Activated CD4-positive, alpha-beta T cell treated with anti-CD3 and anti-CD28 coated beads, Interleukin-2, amount 10 ng/mL, durations not matched to agents 7 days and 5 days (primary cell): ENCODE measurements around the gene DCP1A. TPM values are rescaled to one million over a fixed set of nuclear protein-coding genes. Genes with fewer than 3 reads are reported as not detected.
"Not testable (repeated sequence)": the region's sequence is repeated elsewhere in the genome, so short reads cannot be mapped to it uniquely, and the experiment has no call there.

ENCODE experiments used
- CTCF ChIA-PET: fragments of 350-600 bp; sonication (Branson Sonifier 250); formaldehyde crosslinking; loops from one replicate; lab custom pipeline; 2021; ENCODE audit warnings: antibody characterized with exemption; lab: Charles Lee
- POLR2A ChIA-PET: fragments of 350-600 bp; sonication (Branson Sonifier 250); formaldehyde crosslinking; loops from one replicate; lab custom pipeline; 2021; ENCODE audit warnings: antibody characterized with exemption; lab: Charles Lee
- DNase-seq: peaks from one replicate; pipeline ENCODE4 v3.0.0-alpha.2; 2020
- H3K27ac Mint-ChIP-seq: one replicate; pipeline ENCODE4 v1.8.0; 2021; ENCODE audit warnings: mild to moderate bottlenecking, moderate library complexity, mixed read lengths
- H3K27me3 Mint-ChIP-seq: one replicate; pipeline ENCODE4 v1.8.0; 2021; ENCODE audit warnings: mixed read lengths
- H3K36me3 Mint-ChIP-seq: one replicate; pipeline ENCODE4 v1.8.0; 2021; ENCODE audit warnings: low read depth, mixed read lengths
- H3K4me1 Mint-ChIP-seq: one replicate; pipeline ENCODE4 v1.8.0; 2021; ENCODE audit warnings: mixed read lengths
- H3K4me3 Mint-ChIP-seq: one replicate; pipeline ENCODE4 v1.8.0; 2021; ENCODE audit warnings: mild to moderate bottlenecking, moderate library complexity, mixed read lengths
- H3K9me3 Mint-ChIP-seq: one replicate; pipeline ENCODE4 v1.8.0; 2021; ENCODE audit warnings: mixed read lengths
- total RNA-seq, 2 experiments: library from RNA; stranded (reverse); gene quantifications; one replicate each; pipeline ENCODE4 v1.2.3, GENCODE V29; 2021

The DCP1A gene
- total RNA-seq, 2 experiments from 2014 or later: 27.6 to 30.4 TPM

DNA sequence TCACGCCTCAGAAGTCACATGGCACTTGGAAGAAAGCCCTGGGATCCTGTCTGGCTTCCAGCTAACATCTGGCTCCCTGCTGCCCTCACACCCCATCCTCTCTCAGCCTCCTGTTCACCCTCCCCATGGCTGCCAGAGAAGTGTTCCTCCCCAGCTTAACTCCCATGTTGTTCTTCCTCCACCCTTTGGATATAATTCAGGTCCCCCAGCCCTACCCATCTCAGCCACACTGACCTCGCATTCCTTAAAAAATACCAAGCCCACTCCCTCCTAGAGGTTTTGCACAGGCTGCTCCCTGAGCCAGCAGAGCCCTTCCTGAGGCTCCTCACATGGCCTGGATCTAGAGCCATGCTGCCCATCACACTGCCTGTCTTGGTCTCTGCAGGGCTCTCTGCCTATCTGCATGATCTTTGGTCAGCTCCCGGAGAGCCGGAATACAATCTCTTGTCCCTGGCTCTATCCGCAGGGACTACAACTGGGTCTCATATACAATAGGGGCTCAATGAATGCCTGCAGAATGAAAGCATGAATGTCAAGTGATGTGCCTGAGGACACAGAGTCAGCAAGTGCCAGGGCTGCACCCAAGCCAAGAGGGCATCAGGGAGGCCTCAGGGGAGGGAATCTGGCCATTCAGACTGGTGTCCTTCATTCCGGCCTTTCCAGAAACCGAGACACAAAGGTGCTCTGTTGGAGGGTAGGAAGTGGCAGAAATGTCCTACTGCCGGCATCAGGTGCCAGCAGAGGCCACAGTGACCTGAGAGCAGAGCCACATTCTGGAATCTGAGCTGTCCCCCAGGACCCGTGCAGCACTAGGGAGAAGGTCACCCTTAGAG is 87.7 kb downstream of the DCP1A start:
- CTCF ChIA-PET: interaction anchor here (0.6 to 1.7 kb wide), 4 partner anchors 11 to 1671 kb away, joined by 3 to 6 read pairs (median 4); no protein-coding TSS in a partner anchor

DNA sequence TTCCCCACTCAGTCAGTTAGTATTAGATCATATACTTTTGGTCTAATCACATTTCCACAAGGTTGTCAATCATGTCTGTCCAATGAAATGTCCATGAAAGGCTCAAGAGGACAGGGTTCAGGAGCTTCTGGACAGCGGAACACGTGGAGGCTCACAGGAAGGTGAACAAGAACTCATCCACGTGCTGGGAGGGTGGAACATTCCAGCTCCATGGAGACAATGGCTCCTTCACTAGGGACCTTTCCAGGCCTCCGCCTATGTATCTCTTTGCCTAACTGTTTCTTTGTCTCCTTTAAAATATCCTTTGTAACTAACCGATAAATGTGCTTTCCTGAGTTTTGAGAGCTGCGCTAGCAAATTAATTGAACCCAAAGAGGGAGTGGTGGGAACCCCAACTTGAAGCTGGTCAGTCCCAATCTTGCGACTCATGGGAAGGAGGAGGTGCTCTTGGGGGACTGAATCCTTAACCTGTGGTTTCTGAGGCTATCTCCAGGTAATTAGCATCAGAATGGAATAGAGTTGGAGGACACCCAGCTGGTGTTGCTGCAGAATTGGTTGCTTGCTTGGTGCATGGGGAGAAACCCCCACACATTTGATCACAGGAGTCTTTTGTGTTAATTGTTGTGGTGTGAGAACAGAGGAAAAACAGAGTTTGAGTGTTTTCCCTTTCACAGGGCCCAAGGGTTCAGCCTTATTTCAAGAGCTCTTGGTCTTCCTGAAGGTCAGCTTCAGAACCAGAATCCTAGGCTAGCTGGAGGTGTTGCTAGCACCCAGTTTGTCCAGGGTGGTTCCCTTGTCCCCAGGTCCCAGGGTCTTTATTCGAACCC is 88.5 kb downstream of the DCP1A start:
- Mint-ChIP-seq H3K27ac (no peak overlapping the region), H3K4me1 (peaks cover 14% of the 10 kb centered on the region), H3K27me3 (peaks cover 5% of the 10 kb centered on the region), H3K9me3 (no peaks in the 10 kb centered on the region), H3K4me3 (no peak overlapping the region), H3K36me3 (peaks cover 4% of the 10 kb centered on the region)
- DNase-seq: no peak
- CTCF ChIA-PET: interaction anchor here (1.2 to 1.7 kb wide), 3 partner anchors 11 to 17 kb away, joined by 3 to 6 read pairs (median 4); no protein-coding TSS in a partner anchor
- POLR2A ChIA-PET: no interaction called here

More for the DNA sequence above, 87.7 kb downstream of the DCP1A start:
- H3K27me3 Mint-ChIP-seq: peaks cover 5% of the 10 kb centered on the region
- POLR2A ChIA-PET: no interaction called here
- H3K4me1 Mint-ChIP-seq: peaks cover 7% of the 10 kb centered on the region
- no peaks in the 10 kb centered on the region for H3K36me3 Mint-ChIP-seq
- no peak for DNase-seq
- H3K4me3 Mint-ChIP-seq: no peak overlapping the region
- no peak overlapping the region for H3K27ac Mint-ChIP-seq
- H3K9me3 Mint-ChIP-seq: no peaks in the 10 kb centered on the region

DNA sequence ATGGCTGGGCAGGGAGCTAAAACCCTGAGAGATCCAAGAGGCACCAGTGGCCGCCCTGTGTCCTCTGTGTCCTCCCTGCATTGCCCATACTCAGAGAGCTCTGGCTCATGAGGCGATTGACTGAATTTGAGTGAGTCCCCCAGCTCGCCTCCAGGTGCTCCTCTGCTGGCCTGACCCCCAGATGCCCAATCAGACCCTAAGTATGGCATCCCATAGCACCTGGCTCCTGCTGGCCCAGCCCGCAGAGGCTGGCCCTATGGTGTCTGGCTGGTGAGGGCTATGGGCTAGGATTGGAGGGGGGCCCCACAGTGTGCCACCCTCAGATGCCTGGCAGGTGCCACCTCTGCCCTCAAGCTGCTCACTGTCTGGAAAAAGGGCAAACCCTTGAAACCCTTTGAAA is 89.9 kb downstream of the DCP1A start:
- no peak overlapping the region for H3K4me3 Mint-ChIP-seq
- CTCF ChIA-PET: interaction anchor here (1.2 to 1.3 kb wide), 4 partner anchors 10 to 95 kb away, joined by 3 to 4 read pairs (median 4); no protein-coding TSS in a partner anchor
- no peak for DNase-seq

GRCh38 chr3:53256704-53257055 is 90.7 kb downstream of the DCP1A start:
- DNase-seq: no peak
- no peak overlapping the region for H3K27ac Mint-ChIP-seq

More for the DNA sequence above, 89.9 kb downstream of the DCP1A start:
- POLR2A ChIA-PET: no interaction called here
- Mint-ChIP-seq H3K9me3 (no peaks in the 10 kb centered on the region), H3K27ac (no peak overlapping the region), H3K4me1 (peaks cover 27% of the 10 kb centered on the region), H3K27me3 (peaks cover 5% of the 10 kb centered on the region), H3K36me3 (peaks cover 9% of the 10 kb centered on the region)

DNA sequence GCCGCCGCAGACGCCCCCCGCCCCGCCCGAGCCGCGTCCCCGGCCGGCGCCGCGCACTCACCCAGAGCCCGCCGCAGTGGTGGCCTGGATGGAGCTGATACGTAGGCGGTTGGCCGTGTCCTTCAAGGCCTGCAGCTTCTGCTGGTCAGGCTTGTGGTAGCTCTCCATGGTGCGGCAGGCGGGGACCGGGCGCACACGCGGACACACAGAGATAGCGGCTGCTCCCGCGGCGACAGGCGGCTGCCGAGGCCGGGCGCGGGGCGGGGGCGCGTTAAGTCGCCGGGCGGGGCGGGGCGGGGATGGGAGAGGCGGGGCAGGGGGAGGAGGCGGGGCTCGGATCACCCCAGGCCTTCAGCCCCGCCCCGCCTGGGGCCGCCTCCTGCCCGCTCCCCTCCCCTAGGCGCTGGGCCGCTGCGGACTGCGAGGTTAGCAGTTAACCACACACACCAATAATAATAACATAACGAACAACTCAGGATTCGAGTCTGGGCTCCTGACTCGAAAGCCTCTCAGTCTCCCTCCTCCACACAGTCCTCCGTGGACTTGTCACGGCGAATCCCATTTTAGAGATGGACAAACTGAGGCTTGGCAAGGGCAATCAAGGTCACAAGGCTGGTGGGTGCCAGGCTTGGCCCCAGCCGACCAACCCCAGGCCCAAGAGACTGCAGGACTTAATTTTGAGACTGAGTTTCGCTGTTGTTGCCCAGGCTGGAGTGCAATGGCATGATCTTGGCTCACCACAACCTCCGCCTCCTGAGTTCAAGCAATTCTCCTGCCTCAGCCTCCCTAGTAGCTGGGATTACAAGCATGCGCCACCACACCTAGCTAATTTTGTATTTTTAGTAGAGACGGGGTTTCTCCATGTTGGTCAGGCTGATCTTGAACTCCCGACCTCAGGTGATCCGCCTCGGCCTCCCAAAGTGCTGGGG is 91.3 kb downstream of the DCP1A start, which contains the start of gene TKT:
Gene TKT (minus strand): TSS at position 248 of the 929 bp plus-strand sequence. CDS start 80 bp downstream, at position 168.
- Mint-ChIP-seq H3K36me3 (peaks cover 11% of the 10 kb centered on the region), H3K4me3 (peak within 1 kb of the TSS; percentile 89), H3K4me1 (peaks cover 42% of the 10 kb centered on the region), H3K9me3 (no peaks in the 10 kb centered on the region), H3K27ac (peak within 1 kb of the TSS; percentile 88), H3K27me3 (peaks cover 5% of the 10 kb centered on the region)
- peak; percentile 83 for DNase-seq
- ChIA-PET POLR2A (no interaction called here), CTCF (interaction anchor here (0.9 to 1.0 kb wide), 2 partner anchors 11 to 86 kb away, joined by 3 read pairs; no protein-coding TSS in a partner anchor)

More at GRCh38 chr3:53256704-53257055, 90.7 kb downstream of the DCP1A start:
- Mint-ChIP-seq H3K4me1 (peaks cover 35% of the 10 kb centered on the region), H3K27me3 (peaks cover 5% of the 10 kb centered on the region), H3K4me3 (peak overlapping the region; percentile 73), H3K9me3 (no peaks in the 10 kb centered on the region), H3K36me3 (peaks cover 11% of the 10 kb centered on the region)
- CTCF ChIA-PET: no interaction called here
- POLR2A ChIA-PET: no interaction called here

GRCh38 chr3:53255423-53255774 is 91.9 kb downstream of the DCP1A start:
- CTCF ChIA-PET: interaction anchor here (0.9 to 1.0 kb wide), 2 partner anchors 11 to 86 kb away, joined by 3 read pairs; no protein-coding TSS in a partner anchor
- H3K27me3 Mint-ChIP-seq: peaks cover 5% of the 10 kb centered on the region
- DNase-seq: peak; percentile 43
- POLR2A ChIA-PET: no interaction called here
- peak overlapping the region; percentile 89 for H3K4me3 Mint-ChIP-seq
- peaks cover 11% of the 10 kb centered on the region for H3K36me3 Mint-ChIP-seq
- H3K27ac Mint-ChIP-seq: peak overlapping the region; percentile 88
- H3K4me1 Mint-ChIP-seq: peaks cover 44% of the 10 kb centered on the region
- H3K9me3 Mint-ChIP-seq: no peaks in the 10 kb centered on the region

GRCh38 chr3:53254509-53255422 is 92.6 kb downstream of the DCP1A start:
- ChIA-PET POLR2A (no interaction called here), CTCF (interaction anchor here (1.0 to 2.2 kb wide), 8 partner anchors 9 to 91 kb away, joined by 3 to 9 read pairs (median 3); no protein-coding TSS in a partner anchor)
- Mint-ChIP-seq H3K27me3 (peaks cover 5% of the 10 kb centered on the region), H3K4me1 (peaks cover 49% of the 10 kb centered on the region), H3K9me3 (no peaks in the 10 kb centered on the region), H3K36me3 (peaks cover 11% of the 10 kb centered on the region), H3K4me3 (peak overlapping the region; percentile 89), H3K27ac (peak overlapping the region; percentile 88)
- peak; percentile 61 for DNase-seq

- peaks cover 5% of the 10 kb centered on the region for H3K27me3 Mint-ChIP-seq
- no peak for DNase-seq
- H3K9me3 Mint-ChIP-seq: no peaks in the 10 kb centered on the region
- H3K4me3 Mint-ChIP-seq: peak overlapping the region; percentile 89
- peak overlapping the region; percentile 88 for H3K27ac Mint-ChIP-seq
- POLR2A ChIA-PET: no interaction called here
- peaks cover 11% of the 10 kb centered on the region for H3K36me3 Mint-ChIP-seq
- CTCF ChIA-PET: interaction anchor here (0.6 to 2.2 kb wide), 8 partner anchors 8 to 273 kb away, joined by 3 to 9 read pairs (median 4); no protein-coding TSS in a partner anchor
- H3K4me1 Mint-ChIP-seq: peaks cover 54% of the 10 kb centered on the region
Observed at GRCh38 chr3:53253707-53254508, 93.4 kb downstream of the DCP1A start.

- Mint-ChIP-seq H3K4me1 (peaks cover 62% of the 10 kb centered on the region), H3K4me3 (peak overlapping the region; percentile 28), H3K27ac (peak overlapping the region; percentile 67), H3K36me3 (peaks cover 11% of the 10 kb centered on the region)
- H3K9me3 Mint-ChIP-seq, DNase-seq, H3K27me3 Mint-ChIP-seq, POLR2A ChIA-PET: not testable (repeated sequence)
- CTCF ChIA-PET: interaction anchor here (0.6 to 2.2 kb wide), 3 partner anchors 20 to 272 kb away, joined by 4 to 9 read pairs (median 6); no protein-coding TSS in a partner anchor
Observed at GRCh38 chr3:53252947-53253322, 94.4 kb downstream of the DCP1A start.

DNA sequence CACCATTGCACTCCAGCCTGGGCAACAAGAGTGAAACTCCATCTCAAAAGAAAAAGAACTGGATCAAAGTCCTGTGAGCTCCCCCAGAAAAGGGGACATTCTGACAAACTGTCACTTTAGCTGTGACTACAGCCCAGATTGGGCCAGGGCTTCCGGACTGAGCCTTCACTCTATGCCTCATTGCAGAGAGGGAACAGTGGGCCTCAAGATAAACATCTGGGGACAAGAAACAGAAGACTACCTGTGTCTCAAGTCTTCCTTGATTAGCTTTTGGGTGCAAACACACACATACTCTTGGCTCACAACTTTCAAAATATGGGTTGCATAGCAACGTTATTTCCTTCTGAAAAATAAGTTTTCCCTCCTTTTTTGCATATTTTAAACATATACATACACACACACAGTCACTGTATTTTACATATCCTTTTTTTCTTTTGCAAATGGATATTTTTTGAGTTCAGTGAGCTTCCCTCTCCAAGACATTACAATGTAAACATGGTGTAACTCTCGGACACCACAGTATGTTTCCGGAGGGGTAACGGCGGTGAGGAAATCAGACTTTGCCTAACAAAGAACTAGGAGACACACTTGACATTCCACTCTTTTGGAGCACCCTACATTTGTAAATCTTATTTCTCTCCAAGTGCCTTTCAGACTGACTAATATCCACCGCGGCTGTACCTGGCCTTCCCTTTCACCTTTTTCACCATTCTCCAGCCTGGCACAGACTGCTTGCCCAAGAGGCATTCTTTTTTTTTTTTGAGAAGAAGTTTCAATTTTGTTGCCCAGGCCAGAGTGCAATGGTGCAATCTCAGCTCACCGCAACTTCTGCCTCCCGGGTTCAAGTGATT is 95.0 kb downstream of the DCP1A start:
- peak overlapping the region; percentile 72 for H3K27ac Mint-ChIP-seq
- H3K36me3 Mint-ChIP-seq: peaks cover 15% of the 10 kb centered on the region
- H3K9me3 Mint-ChIP-seq: no peaks in the 10 kb centered on the region
- H3K4me3 Mint-ChIP-seq: peak overlapping the region; percentile 28
- ChIA-PET CTCF (interaction anchor here (1.1 to 1.8 kb wide), 3 partner anchors 19 to 150 kb away, joined by 3 to 4 read pairs (median 3); no protein-coding TSS in a partner anchor), POLR2A (no interaction called here)
- no peaks in the 10 kb centered on the region for H3K27me3 Mint-ChIP-seq
- no peak for DNase-seq
- H3K4me1 Mint-ChIP-seq: peaks cover 67% of the 10 kb centered on the region
